ENCODE data around the gene LRRC23. TPM values are rescaled to one million over a fixed set of nuclear protein-coding genes. Genes with fewer than 3 reads are reported as not detected.
A peak's percentile ranks its signal among the peaks of the same experiment; 100 is the strongest.

The LRRC23 gene
- total and polyA plus RNA-seq, 2 of the 13 experiments (the other 11 are each of a cell fraction or from before 2014, with no cell fraction given), result 6.0 to 7.8 TPM

DNA sequence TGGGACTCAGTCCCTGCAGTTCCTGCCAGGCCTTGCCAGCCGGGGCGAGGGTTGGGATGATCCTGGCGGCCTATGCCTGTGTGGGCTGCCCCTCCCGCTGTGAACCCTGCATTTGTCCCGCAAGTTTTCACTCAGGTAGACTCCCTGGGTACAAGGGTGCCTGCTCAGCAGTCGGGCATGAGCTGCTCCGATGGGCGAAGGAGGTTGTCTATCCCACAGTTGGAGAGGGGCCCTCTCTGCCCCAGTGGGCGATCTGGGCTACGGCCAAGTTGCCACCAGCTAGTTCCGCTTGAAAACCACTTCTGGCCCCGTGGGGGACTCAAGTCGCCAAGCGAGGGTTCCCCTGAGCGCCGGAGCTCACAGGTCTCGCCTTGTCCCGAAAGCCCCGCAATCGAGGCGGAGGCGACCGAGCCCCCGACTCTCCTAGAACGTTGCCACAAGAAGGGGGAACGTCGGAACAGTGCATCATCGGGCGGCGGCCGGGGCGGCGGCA, 37.7 kb upstream of the LRRC23 start (continued):
- TF ChIP-seq ZBTB33 (CRISPR knock-in tag; IDR thresholded peaks at IDR 0.05) (peak; percentile 68), ZNF446 (CRISPR knock-in tag; IDR thresholded peaks at IDR 0.05) (no peak), ZFP36L2 (CRISPR knock-in tag; IDR thresholded peaks at IDR 0.05) (no peak), ELF4 (CRISPR knock-in tag; IDR thresholded peaks at IDR 0.05; ENCODE audit: borderline replicate concordance) (no peak), GATA4 (IDR thresholded peaks at IDR 0.05; ENCODE audit: borderline replicate concordance, low read depth) (no peak), ZNF879 (CRISPR knock-in tag; IDR thresholded peaks at IDR 0.05) (no peak), TEAD2 (CRISPR knock-in tag; IDR thresholded peaks at IDR 0.05) (0 out of 2 replicates have a peak, but pooled peaks have one; percentile 23), SP140L (CRISPR knock-in tag; IDR thresholded peaks at IDR 0.05; ENCODE audit: borderline replicate concordance) (no peak), ZBTB38 (CRISPR knock-in tag; IDR thresholded peaks at IDR 0.05) (no peak), ZFP90 (CRISPR knock-in tag; IDR thresholded peaks at IDR 0.05; ENCODE audit: borderline replicate concordance) (no peak), TBP (CRISPR knock-in tag; IDR thresholded peaks at IDR 0.05) (no peak), THYN1 (CRISPR knock-in tag; IDR thresholded peaks at IDR 0.05; ENCODE audit: borderline replicate concordance, low read depth) (no peak), NAIF1 (CRISPR knock-in tag; IDR thresholded peaks at IDR 0.05; ENCODE audit: borderline replicate concordance) (no peak), IRF1 (CRISPR knock-in tag; IDR thresholded peaks at IDR 0.05; ENCODE audit: low read depth) (no peak), ZNF337 (CRISPR knock-in tag; IDR thresholded peaks at IDR 0.05; ENCODE audit: borderline replicate concordance, low read depth) (peak; percentile 1; the same call in 1 of the 2 replicates), ZSCAN5A (CRISPR knock-in tag; IDR thresholded peaks at IDR 0.05; ENCODE audit: borderline replicate concordance) (no peak), KDM2A (CRISPR knock-in tag; IDR thresholded peaks at IDR 0.05; ENCODE audit: borderline replicate concordance, low read depth) (no peak; the same call in none of the 2 replicates), CREBL2 (CRISPR knock-in tag; IDR thresholded peaks at IDR 0.05; ENCODE audit: borderline replicate concordance) (no peak), ZNF33B (CRISPR knock-in tag; IDR thresholded peaks at IDR 0.05) (no peak), ARID2 (CRISPR knock-in tag; IDR thresholded peaks at IDR 0.05; ENCODE audit: borderline replicate concordance) (no peak), ZNF256 (CRISPR knock-in tag; conservative IDR thresholded peaks at IDR 0.05) (no peak), GABPA (IDR thresholded peaks at IDR 0.05; ENCODE audit: low read depth, low read length) (no peak), GABPA (CRISPR knock-in tag; IDR thresholded peaks at IDR 0.05; ENCODE audit: low read depth) (no peak), TBL1XR1 (IDR thresholded peaks at IDR 0.05; ENCODE audit: borderline replicate concordance, low read length, partially characterized antibody) (no peak), IKZF4 (CRISPR knock-in tag; IDR thresholded peaks at IDR 0.05; ENCODE audit: borderline replicate concordance, low read depth, not compliant biosample characterization) (no peak)
- TF ChIP-seq, protein P1, sequence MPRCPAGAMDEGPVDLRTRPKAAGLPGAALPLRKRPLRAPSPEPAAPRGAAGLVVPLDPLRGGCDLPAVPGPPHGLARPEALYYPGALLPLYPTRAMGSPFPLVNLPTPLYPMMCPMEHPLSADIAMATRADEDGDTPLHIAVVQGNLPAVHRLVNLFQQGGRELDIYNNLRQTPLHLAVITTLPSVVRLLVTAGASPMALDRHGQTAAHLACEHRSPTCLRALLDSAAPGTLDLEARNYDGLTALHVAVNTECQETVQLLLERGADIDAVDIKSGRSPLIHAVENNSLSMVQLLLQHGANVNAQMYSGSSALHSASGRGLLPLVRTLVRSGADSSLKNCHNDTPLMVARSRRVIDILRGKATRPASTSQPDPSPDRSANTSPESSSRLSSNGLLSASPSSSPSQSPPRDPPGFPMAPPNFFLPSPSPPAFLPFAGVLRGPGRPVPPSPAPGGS (CRISPR knock-in tag; IDR thresholded peaks at IDR 0.05), result no peak
